ENCODE results near the gene GNAI3.

The GNAI3 gene

GRCh38 chr1:109637446-109637845, 89.0 kb downstream of the GNAI3 start:
- in situ Hi-C loops (cut with HindIII; ENCODE audit: low pct_ligation_motif_present, low sequenced_read_pairs) = no loop called here
- DNase-seq = no peak
- Histone ChIP-seq H3K4me3 (ENCODE audit: low read depth, low read length) (no peak overlapping the region), H3K27me3 (replicated peaks) (no peaks in the 10 kb centered on the region), H3K36me3 (replicated peaks) (no peaks in the 10 kb centered on the region), H3K27ac (no peak overlapping the region)
- TF ChIP-seq CTCF (IDR thresholded peaks at IDR 0.05; ENCODE audit: low read depth, low read length, missing control alignments) = no peak

DNA sequence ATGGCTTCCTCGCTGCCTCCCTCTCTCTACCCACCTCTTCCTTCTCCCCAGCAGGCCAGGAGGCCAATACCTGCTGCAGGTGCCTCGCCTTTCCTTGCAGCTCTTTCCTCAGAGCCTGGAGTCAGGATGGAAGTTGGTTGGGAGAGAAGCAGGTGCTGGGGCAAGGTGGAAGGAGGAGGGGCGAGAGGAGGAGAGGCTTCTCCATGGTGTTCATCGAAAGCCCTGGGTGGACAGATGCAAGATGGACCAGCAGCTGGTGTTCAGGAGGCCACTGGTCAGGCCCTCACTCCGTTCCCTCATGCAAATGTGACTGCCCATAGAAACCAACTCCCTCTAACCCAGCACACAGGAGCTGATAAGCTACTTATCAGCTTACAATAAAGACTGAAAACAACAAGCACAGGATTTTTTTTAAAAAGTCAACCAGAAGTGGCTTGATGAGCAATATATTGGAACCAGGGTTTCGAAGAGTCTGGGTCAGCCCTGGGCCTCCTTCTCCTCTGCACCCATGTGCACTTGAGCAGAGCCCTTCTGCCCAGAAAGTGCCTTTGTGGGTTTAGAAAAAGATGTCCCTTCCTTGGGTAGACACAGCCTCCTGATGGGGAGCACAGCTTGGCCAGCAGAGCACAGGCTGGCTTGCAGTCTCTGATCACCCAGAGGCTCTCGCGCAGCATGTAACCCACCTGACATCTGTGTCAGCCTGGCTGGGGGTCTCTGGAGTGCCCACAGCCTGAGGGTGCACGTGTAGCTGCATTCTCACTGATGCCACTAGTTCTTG, 90.8 kb downstream of the GNAI3 start:
- Histone ChIP-seq H3K36me3 (replicated peaks) (no peaks in the 10 kb centered on the region), H3K4me3 (ENCODE audit: low read depth, low read length) (no peak overlapping the region), H3K27me3 (replicated peaks) (no peaks in the 10 kb centered on the region), H3K27ac (no peak overlapping the region)
- TF ChIP-seq CTCF (IDR thresholded peaks at IDR 0.05; ENCODE audit: low read depth, low read length, missing control alignments) = no peak
- no peak for DNase-seq
- in situ Hi-C loops (cut with HindIII; ENCODE audit: low pct_ligation_motif_present, low sequenced_read_pairs) = no loop called here

DNA sequence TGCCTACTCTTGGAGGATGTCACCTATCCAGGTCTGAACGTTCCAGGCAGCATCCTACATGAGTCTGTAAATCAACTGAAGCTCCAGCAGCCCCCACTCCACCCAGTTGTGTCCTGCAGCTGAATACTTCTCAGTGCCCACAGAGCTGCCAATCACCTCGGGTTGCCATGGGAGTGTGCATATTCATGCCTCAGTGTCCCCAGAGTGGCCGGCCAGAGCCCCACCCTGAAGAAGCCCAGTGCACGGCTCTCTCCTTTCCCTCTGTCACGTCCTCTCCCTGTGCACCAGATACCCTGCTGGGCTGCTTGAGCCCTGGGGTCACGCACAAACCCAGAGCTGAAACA, 91.4 kb downstream of the GNAI3 start:
- no peaks in the 10 kb centered on the region for H3K36me3 ChIP-seq (replicated peaks)
- H3K27me3 ChIP-seq (replicated peaks) = no peaks in the 10 kb centered on the region
- in situ Hi-C loops (cut with HindIII; ENCODE audit: low pct_ligation_motif_present, low sequenced_read_pairs) = no loop called here
- H3K4me3 ChIP-seq (ENCODE audit: low read depth, low read length) = no peak overlapping the region
- DNase-seq = no peak
- H3K27ac ChIP-seq = no peak overlapping the region
- TF ChIP-seq CTCF (IDR thresholded peaks at IDR 0.05; ENCODE audit: low read depth, low read length, missing control alignments) = no peak

DNA sequence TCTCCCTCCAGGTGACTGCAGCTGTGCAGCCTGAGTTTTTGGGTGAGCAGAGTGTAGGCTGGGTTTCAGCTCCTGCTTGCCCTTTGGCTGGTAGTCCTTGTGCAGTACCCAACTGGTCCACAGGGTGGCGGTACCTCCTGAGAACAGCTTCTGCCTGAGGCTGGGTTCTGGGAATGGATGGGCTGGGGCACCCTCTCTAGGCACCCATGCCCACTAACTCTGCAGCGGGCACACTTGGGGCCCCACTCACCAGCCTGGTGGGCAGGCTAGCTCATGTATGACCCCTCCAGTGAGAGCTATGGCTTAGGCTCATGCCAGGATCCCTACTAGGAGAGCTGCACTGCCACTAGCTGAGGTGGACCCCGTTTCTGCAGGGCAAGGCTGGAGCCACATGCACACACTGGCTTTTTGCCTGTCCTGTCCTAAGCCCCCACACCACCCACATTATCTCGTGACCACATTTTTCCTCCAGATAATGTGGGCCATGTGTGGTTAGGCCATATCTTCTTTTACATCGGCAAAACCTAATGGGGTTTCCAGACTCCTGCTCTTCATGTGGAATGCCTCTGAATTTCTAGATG, 92.0 kb downstream of the GNAI3 start:
- DNase-seq = peak; percentile 74
- H3K27ac ChIP-seq = no peak overlapping the region
- H3K36me3 ChIP-seq (replicated peaks) = no peaks in the 10 kb centered on the region
- H3K4me3 ChIP-seq (ENCODE audit: low read depth, low read length) = no peak overlapping the region
- H3K27me3 ChIP-seq (replicated peaks) = no peaks in the 10 kb centered on the region
- TF ChIP-seq CTCF (IDR thresholded peaks at IDR 0.05; ENCODE audit: low read depth, low read length, missing control alignments) = peak; percentile 95
- in situ Hi-C loops (cut with HindIII; ENCODE audit: low pct_ligation_motif_present, low sequenced_read_pairs) = no loop called here

DNA sequence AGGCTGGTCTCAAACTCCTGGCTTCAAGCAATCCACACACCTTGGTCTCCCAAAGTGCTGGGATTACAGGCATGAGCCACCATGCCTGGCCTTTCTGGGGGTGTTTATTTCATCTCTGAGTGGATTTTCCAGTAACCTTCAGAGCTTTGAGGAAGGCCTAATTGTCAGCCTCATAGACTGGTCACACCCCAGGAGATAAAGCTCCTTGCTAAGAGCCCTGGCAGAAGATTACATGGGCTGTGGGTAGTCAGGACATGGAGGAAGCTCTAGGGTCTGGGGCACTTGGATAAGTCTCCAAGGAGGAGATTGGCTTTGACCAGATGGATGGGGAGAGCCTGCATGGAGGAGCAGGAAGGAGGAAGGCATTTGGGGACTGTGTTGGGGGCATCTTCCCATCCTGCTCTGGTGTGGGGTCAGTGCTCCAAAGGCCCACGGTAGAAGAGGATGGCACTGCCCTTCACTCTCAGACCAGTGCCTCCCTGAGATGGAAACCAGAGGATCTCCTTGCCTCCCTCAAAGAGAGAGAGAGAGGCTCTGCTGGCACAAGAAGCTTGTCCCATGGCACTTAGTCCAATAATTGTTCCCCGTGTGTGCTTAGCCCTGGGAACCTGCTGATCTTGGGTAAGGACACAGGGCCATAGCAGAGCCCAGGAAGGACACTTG, 92.8 kb downstream of the GNAI3 start:
- in situ Hi-C loops (cut with HindIII; ENCODE audit: low pct_ligation_motif_present, low sequenced_read_pairs) = no loop called here
- no peak overlapping the region for H3K27ac ChIP-seq
- H3K27me3 ChIP-seq (replicated peaks) = no peaks in the 10 kb centered on the region
- TF ChIP-seq CTCF (IDR thresholded peaks at IDR 0.05; ENCODE audit: low read depth, low read length, missing control alignments) = no peak
- no peak overlapping the region for H3K4me3 ChIP-seq (ENCODE audit: low read depth, low read length)
- H3K36me3 ChIP-seq (replicated peaks) = no peaks in the 10 kb centered on the region
- no peak for DNase-seq
